ENCODE results near the gene RPS6KA4. TPM values are rescaled to one million over a fixed set of nuclear protein-coding genes. Genes with fewer than 3 reads are reported as not detected.
A peak's percentile ranks its signal among the peaks of the same experiment; 100 is the strongest.
"Not testable (repeated sequence)": the region's sequence is repeated elsewhere in the genome, so short reads cannot be mapped to it uniquely, and the experiment has no call there.

Gene RPS6KA4
- total RNA-seq, 1 experiment from 2014 or later, result 17.6 TPM

DNA sequence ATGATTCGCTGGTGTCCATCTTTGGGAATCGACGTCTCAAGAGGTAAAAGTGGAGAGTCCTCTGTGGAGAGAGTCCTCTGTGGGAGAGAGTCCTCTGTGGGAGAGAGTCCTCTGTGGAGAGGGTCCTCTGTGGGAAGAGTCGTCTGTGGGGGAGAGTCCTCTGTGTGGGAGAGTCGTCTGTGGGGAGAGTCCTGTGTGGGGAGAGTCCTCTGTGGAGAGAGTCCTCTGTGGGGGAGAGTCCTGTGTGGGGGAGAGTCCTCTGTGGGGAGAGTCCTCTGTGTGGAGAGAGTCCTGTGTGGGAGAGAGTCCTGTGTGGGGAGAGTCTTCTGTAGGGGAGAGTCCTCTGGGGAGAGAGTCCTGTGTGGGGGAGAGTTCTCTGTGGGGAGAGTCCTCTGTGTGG is 37.9 kb upstream of the RPS6KA4 start:
- H3K4me3 ChIP-seq (ENCODE audit: insufficient read depth, low read depth, low read length), result no peak overlapping the region

GRCh38 chr11:64321533-64321932 is 37.4 kb upstream of the RPS6KA4 start:
- peaks cover 14% of the 10 kb centered on the region for H3K36me3 ChIP-seq (replicated peaks; ENCODE audit: control insufficient read depth, insufficient read depth, low read length)
- DNase-seq, result no peak
- no peaks in the 10 kb centered on the region for H3K27me3 ChIP-seq (ENCODE audit: control insufficient read depth, insufficient read depth, low read length)
- H3K4me3 ChIP-seq (ENCODE audit: insufficient read depth, low read depth, low read length), result no peak overlapping the region

More for the DNA sequence above, 37.9 kb upstream of the RPS6KA4 start:
- no peaks in the 10 kb centered on the region for H3K27me3 ChIP-seq (ENCODE audit: control insufficient read depth, insufficient read depth, low read length)
- DNase-seq, result no peak
- peaks cover 14% of the 10 kb centered on the region for H3K36me3 ChIP-seq (replicated peaks; ENCODE audit: control insufficient read depth, insufficient read depth, low read length)

DNA sequence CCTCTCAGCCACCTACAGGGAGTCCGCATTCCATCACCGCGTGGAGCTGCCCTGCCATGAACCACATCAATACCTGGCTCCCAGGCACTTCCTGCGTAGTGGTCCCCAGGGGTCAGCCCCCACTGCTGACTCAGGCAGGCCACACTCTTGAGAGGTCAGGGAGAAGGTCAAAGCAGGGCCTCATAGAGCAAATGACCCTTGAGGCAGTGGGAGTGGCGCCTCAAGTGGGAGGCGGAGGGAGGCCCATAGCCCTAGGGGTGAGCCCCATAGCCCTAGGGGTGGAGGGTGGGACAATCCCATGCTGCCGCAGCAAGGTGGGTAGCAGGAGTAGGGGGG is 36.1 kb upstream of the RPS6KA4 start:
- H3K27me3 ChIP-seq (ENCODE audit: control insufficient read depth, insufficient read depth, low read length), result no peaks in the 10 kb centered on the region
- H3K4me3 ChIP-seq (ENCODE audit: insufficient read depth, low read depth, low read length), result no peak overlapping the region
- peak; percentile 62 for DNase-seq

DNA sequence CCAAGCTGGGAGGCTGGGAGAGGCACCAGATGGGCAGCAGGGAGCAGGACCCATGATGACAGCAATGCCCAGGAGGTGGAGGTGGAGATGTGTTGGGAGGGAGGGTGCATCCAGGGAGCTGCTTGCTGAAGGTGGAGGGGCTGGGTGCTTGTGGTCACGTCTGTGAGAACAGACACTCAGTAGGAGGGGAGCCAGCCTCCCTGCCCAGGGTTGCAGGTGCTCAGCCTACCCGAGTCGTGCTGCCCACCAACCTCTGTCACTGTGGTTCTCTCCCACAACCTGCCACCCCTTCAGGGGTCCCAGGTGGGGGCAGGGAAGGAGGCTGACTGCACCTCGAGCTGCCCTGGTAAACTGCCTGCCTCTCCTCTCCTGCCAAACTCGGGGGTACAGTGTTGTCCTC is 35.6 kb upstream of the RPS6KA4 start:
- DNase-seq, result no peak
- Histone ChIP-seq H3K36me3 (replicated peaks; ENCODE audit: control insufficient read depth, insufficient read depth, low read length) (peaks cover 14% of the 10 kb centered on the region), H3K4me3 (ENCODE audit: insufficient read depth, low read depth, low read length) (no peak overlapping the region), H3K27me3 (ENCODE audit: control insufficient read depth, insufficient read depth, low read length) (no peaks in the 10 kb centered on the region)

More for the DNA sequence above, 36.1 kb upstream of the RPS6KA4 start:
- H3K36me3 ChIP-seq (replicated peaks; ENCODE audit: control insufficient read depth, insufficient read depth, low read length), result peaks cover 14% of the 10 kb centered on the region

- not testable (repeated sequence) for DNase-seq; H3K27me3 ChIP-seq (ENCODE audit: control insufficient read depth, insufficient read depth, low read length); H3K4me3 ChIP-seq (ENCODE audit: insufficient read depth, low read depth, low read length)
- H3K36me3 ChIP-seq (replicated peaks; ENCODE audit: control insufficient read depth, insufficient read depth, low read length), result peaks cover 14% of the 10 kb centered on the region
These were observed 35.0 kb upstream of the RPS6KA4 start for GRCh38 chr11:64323984-64324383.

DNA sequence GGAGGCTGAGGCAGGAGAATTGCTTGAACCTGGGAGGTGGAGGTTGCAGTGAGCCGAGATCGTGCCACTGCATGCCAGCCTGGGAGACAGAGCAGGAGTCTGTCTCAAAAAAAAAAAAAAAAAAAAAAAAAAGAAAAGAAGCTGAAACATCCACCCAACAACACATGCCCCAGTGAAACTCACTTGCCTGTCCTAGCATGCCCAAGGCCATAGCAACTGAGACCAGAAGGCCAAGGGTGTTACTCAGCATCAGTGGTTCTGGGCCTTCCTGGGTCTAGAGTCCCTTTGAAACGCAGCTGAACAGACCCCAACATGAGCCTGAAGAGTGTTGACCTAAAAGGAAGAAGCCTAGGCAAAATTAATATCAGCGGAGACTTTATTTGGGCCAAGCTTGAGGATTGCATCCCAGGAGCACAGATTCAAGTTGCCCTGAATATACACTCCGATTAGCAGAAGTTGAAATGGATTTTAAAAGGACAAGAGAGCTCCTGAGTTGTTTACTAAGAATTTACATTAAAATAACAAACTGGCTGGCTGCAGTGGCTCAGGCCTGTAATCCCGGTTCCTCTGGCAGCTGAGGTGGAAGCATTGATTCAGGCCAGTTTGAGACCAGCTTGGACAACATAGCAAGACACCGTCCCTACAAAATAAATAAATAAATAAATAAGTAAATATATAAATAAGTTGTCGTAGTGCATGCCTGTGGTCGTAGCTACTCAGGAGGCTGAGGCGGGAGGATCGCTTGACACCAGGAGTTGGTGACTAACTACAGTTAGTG is 34.1 kb upstream of the RPS6KA4 start:
- Histone ChIP-seq H3K4me3 (ENCODE audit: insufficient read depth, low read depth, low read length) (no peak overlapping the region), H3K36me3 (replicated peaks; ENCODE audit: control insufficient read depth, insufficient read depth, low read length) (peaks cover 14% of the 10 kb centered on the region)

DNA sequence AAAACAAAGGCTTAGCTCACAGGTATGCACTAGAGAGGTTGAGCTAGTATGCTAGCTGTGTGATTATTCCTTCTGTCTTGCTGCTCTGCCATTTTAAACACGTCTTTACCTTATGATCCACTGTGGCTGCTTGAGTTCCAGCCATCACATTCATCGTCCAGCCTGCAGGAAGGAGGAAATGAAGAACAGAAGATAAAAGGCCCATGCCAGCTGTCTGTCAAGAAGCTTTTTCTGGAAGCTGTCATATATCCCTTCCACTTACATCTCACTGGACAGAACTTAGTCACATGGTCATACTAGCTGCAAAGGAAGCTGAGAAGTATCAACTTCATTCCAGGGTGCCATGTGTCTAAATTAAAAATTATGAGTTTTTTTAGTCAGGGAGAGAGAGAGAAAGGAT is 31.6 kb upstream of the RPS6KA4 start:
- H3K4me3 ChIP-seq (ENCODE audit: insufficient read depth, low read depth, low read length), result no peak overlapping the region
- no peaks in the 10 kb centered on the region for H3K27me3 ChIP-seq (ENCODE audit: control insufficient read depth, insufficient read depth, low read length)
- DNase-seq, result no peak
- no peaks in the 10 kb centered on the region; the same call in none of the 2 replicates for H3K36me3 ChIP-seq (replicated peaks; ENCODE audit: control insufficient read depth, insufficient read depth, low read length)

More for the DNA sequence above, 34.1 kb upstream of the RPS6KA4 start:
- no peak for DNase-seq
- no peaks in the 10 kb centered on the region for H3K27me3 ChIP-seq (ENCODE audit: control insufficient read depth, insufficient read depth, low read length)

DNA sequence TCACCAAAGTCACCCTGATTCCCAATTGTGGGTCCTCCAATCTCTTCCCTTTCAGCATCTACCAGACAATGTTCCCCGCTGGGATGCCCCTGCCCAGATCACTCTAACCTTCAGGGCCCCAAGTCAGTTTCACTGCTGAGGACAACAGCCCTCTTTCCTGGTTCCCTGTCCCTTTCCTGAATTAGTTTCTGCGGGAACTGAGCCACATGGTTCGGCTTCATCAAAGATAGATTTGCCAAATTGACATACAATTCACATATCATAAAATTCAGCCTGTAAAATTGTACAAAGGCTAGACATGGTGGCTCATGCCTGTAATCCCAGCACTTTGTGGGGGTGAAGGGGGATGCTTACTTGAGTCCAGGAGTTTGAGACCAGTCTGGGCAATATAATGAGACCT is 31.0 kb upstream of the RPS6KA4 start:
- Histone ChIP-seq H3K4me3 (ENCODE audit: insufficient read depth, low read depth, low read length) (no peak overlapping the region), H3K36me3 (replicated peaks; ENCODE audit: control insufficient read depth, insufficient read depth, low read length) (no peaks in the 10 kb centered on the region; the same call in 1 of the 2 replicates), H3K27me3 (ENCODE audit: control insufficient read depth, insufficient read depth, low read length) (no peaks in the 10 kb centered on the region)
- DNase-seq, result no peak

GRCh38 chr11:64330888-64331287 is 28.1 kb upstream of the RPS6KA4 start:
- Histone ChIP-seq H3K27me3 (ENCODE audit: control insufficient read depth, insufficient read depth, low read length) (no peaks in the 10 kb centered on the region), H3K4me3 (ENCODE audit: insufficient read depth, low read depth, low read length) (no peak overlapping the region), H3K36me3 (replicated peaks; ENCODE audit: control insufficient read depth, insufficient read depth, low read length) (no peaks in the 10 kb centered on the region)
- DNase-seq, result no peak

GRCh38 chr11:64331569-64332371 is 27.2 kb upstream of the RPS6KA4 start:
- DNase-seq, result peak; percentile 85
- Histone ChIP-seq H3K4me3 (ENCODE audit: insufficient read depth, low read depth, low read length) (no peak overlapping the region), H3K27me3 (ENCODE audit: control insufficient read depth, insufficient read depth, low read length) (no peaks in the 10 kb centered on the region), H3K36me3 (replicated peaks; ENCODE audit: control insufficient read depth, insufficient read depth, low read length) (no peaks in the 10 kb centered on the region)

DNA sequence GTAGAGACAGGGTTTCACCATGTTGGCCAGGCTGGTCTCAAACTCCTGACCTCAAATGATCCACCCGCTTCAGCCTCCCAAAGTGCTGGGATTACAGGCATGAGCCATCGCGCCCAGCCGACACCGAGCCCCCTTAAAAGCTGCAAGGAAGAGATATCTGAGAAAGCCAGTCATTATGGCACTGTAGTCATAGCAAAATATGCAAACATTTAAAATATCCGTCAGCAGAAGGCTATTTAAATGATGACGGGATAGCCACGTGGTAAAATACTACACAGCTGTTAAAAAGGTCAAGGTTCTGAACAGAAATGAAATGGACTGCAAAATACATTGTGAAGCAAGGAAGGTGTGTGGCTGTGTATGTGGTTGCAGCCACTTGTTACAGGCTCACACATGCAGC is 25.4 kb upstream of the RPS6KA4 start:
- Histone ChIP-seq H3K27me3 (ENCODE audit: control insufficient read depth, insufficient read depth, low read length) (no peaks in the 10 kb centered on the region), H3K4me3 (ENCODE audit: insufficient read depth, low read depth, low read length) (no peak overlapping the region), H3K36me3 (replicated peaks; ENCODE audit: control insufficient read depth, insufficient read depth, low read length) (no peaks in the 10 kb centered on the region)
- no peak for DNase-seq

GRCh38 chr11:64334764-64335735 is 23.9 kb upstream of the RPS6KA4 start:
- Histone ChIP-seq H3K36me3 (replicated peaks; ENCODE audit: control insufficient read depth, insufficient read depth, low read length) (no peaks in the 10 kb centered on the region), H3K4me3 (ENCODE audit: insufficient read depth, low read depth, low read length) (no peak overlapping the region), H3K27me3 (ENCODE audit: control insufficient read depth, insufficient read depth, low read length) (no peaks in the 10 kb centered on the region; the same call in 1 of the 2 replicates)
- DNase-seq, result peak; percentile 68

DNA sequence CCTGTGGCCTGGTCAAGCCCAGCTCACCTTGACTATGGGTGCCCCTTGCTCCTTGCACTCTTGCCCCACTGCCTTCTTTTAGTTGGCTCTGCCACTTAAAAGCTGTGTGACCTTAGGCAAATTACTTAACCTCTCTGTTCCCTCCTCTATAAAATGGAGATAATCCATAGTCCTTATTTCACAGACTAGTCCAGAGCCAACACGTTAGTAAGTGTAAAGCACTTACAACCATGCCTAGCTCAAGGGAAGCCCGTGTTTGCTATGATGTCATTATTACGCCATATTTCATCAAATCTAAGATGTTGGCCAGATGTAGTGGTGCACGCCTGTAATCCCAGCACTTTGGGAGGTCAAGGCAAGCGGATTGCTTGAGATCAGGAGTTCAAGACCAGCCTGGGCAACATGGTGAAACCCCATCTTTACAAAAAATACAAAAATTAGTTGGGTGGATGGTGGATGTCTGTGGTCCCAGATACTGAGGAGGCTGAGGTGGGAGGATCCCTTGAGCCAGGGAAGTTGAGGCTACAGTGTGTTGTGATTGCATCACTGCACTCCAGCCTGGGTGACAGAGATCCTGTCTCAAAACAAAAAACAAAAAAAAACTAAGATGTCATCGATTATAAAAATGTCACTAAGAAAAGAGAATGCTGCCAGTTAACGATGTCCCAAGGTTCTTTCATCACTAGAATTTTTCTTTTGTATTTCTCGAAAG is 21.3 kb upstream of the RPS6KA4 start:
- no peak for DNase-seq
- H3K36me3 ChIP-seq (replicated peaks; ENCODE audit: control insufficient read depth, insufficient read depth, low read length), result no peaks in the 10 kb centered on the region
- no peaks in the 10 kb centered on the region; the same call in 1 of the 2 replicates for H3K27me3 ChIP-seq (ENCODE audit: control insufficient read depth, insufficient read depth, low read length)
- no peak overlapping the region for H3K4me3 ChIP-seq (ENCODE audit: insufficient read depth, low read depth, low read length)

GRCh38 chr11:64338716-64339115 is 20.2 kb upstream of the RPS6KA4 start:
- H3K36me3 ChIP-seq (replicated peaks; ENCODE audit: control insufficient read depth, insufficient read depth, low read length), result no peaks in the 10 kb centered on the region
- no peaks in the 10 kb centered on the region; the same call in 1 of the 2 replicates for H3K27me3 ChIP-seq (ENCODE audit: control insufficient read depth, insufficient read depth, low read length)
- no peak for DNase-seq
- no peak overlapping the region for H3K4me3 ChIP-seq (ENCODE audit: insufficient read depth, low read depth, low read length)

Data from H7 (cell line).